HCT116 (cell line): ENCODE measurements around the gene TUBA4A. TPM values are rescaled to one million over a fixed set of nuclear protein-coding genes. Genes with fewer than 3 reads are reported as not detected.

ENCODE experiments used
- ATAC-seq: fragments of 200-7000 bp; cut with Tn5 transposase; 2 replicates; pipeline ENCODE4 v1.9.1; 2020; ENCODE audit warnings: mild to moderate bottlenecking, moderate library complexity
- BruUV-seq: library from RNA; stranded (reverse); fragments of 400-500 nt; replicated peaks from 2 replicates; lab custom pipeline; 2021; lab: Mats Ljungman, UMichigan
- CTCF ChIA-PET: fragments of 300-600 bp; sonication (Branson Sonifier 250); formaldehyde crosslinking; loops from one replicate; lab custom pipeline; 2021; ENCODE audit warnings: antibody characterized with exemption; lab: Charles Lee
- POLR2A ChIA-PET: fragments of 300-600, 350-600 bp; sonication (Branson Sonifier 250); formaldehyde crosslinking; loops from one replicate; lab custom pipeline; 2021; ENCODE audit warnings: antibody characterized with exemption; lab: Charles Lee
- RAD21 ChIA-PET, 2 experiments: fragments of 300-600 bp; sonication (Branson Sonifier 250); formaldehyde crosslinking; loops; one replicate each; lab custom pipeline; 2023; ENCODE audit warnings: low total read pairs in 2 of 2; ENCODE audit not compliant: uncharacterized antibody in 2 of 2, unreplicated experiment in 2 of 2, low non-redundant PET in 1 of 2; lab: Charles Lee
- DNase-seq: peaks from one replicate; pipeline ENCODE4 v3.0.0-alpha.2; 2010; ENCODE audit warnings: low read depth, low spot score
- H2AFZ ChIP-seq: fragments of 200-600 bp; shearing (Covaris generic), sonication (generic); 2 replicates; pipeline ENCODE4 v1.6.1; 2017; ENCODE audit warnings: low read depth, mixed run types, mixed read lengths, antibody characterized with exemption, low read length; ENCODE audit not compliant: poor library complexity, severe bottlenecking
- H3K27ac ChIP-seq: 2 replicates; pipeline ENCODE4 v1.5.1; 2012; ENCODE audit warnings: low read depth, low read length
- H3K27me3 ChIP-seq: fragments of 200-600 bp; sonication (generic); 2 replicates; pipeline ENCODE4 v1.6.1; 2016; ENCODE audit warnings: mixed run types, low read length, mixed read lengths; ENCODE audit not compliant: insufficient read depth
- H3K36me3 ChIP-seq, 2 experiments: fragments of 200-500 bp in 1 of 2; fragments of 200-600 bp in 1 of 2; sonication (Bioruptor generic) in 1 of 2; sonication (generic) in 1 of 2; 2 replicates each; pipeline versions ENCODE4 v1.5.1 to v1.6.1; 2014 to 2016; ENCODE audit warnings: low read length in 2 of 2, inconsistent platforms in 1 of 2, mixed read lengths in 1 of 2, mixed run types in 1 of 2; ENCODE audit not compliant: insufficient read depth in 2 of 2, control insufficient read depth in 1 of 2
- H3K4me1 ChIP-seq, 2 experiments: fragments of 200-600 bp in 1 of 2; sonication (generic) in 1 of 2; 2 replicates each; pipeline versions ENCODE4 v1.5.1 to v1.6.1; 2012 to 2017; ENCODE audit warnings: low read length in 2 of 2, inconsistent platforms in 1 of 2, mild to moderate bottlenecking in 1 of 2, mixed read lengths in 1 of 2, mixed run types in 1 of 2, moderate library complexity in 1 of 2; ENCODE audit not compliant: insufficient read depth in 2 of 2, control insufficient read depth in 1 of 2
- H3K4me2 ChIP-seq: fragments of 200-600 bp; sonication (generic); 2 replicates; pipeline ENCODE4 v1.6.1; 2017; ENCODE audit warnings: mixed run types, low read length, mixed read lengths
- H3K4me3 ChIP-seq, 2 experiments: fragments of 200-600 bp in 1 of 2; sonication (generic) in 1 of 2; replicated peaks in 1 of 2; 2 replicates each; pipeline ENCODE4 v1.5.1; 2011 to 2016; ENCODE audit warnings: low read length in 2 of 2, control low read depth in 1 of 2, low read depth in 1 of 2, mild to moderate bottlenecking in 1 of 2, mixed read lengths in 1 of 2, mixed run types in 1 of 2
- H3K79me2 ChIP-seq: fragments of 200-600 bp; sonication (generic); 2 replicates; pipeline ENCODE4 v1.6.1; 2017; ENCODE audit warnings: mild to moderate bottlenecking, mixed run types, low read length, moderate library complexity, mixed read lengths; ENCODE audit not compliant: insufficient read depth
- H3K9ac ChIP-seq: fragments of 200-600 bp; sonication (generic); 2 replicates; pipeline ENCODE4 v1.6.1; 2016; ENCODE audit warnings: low read length, mixed read lengths
- H3K9me2 ChIP-seq: fragments of 200-600 bp; sonication (generic), shearing (Covaris generic); 2 replicates; pipeline ENCODE4 v1.6.1; 2017; ENCODE audit warnings: mixed run types, mild to moderate bottlenecking, moderate library complexity; ENCODE audit not compliant: insufficient read depth
- H3K9me3 ChIP-seq, 2 experiments: fragments of 200-500 bp in 1 of 2; fragments of 200-600 bp in 1 of 2; sonication (Bioruptor generic) in 1 of 2; sonication (generic) in 1 of 2; 2 replicates each; pipeline ENCODE4 v1.6.1; 2014 to 2017; ENCODE audit warnings: low read length in 2 of 2, mixed read lengths in 2 of 2, inconsistent platforms in 1 of 2, low read depth in 1 of 2, mild to moderate bottlenecking in 1 of 2, mixed run types in 1 of 2, moderate library complexity in 1 of 2; ENCODE audit not compliant: control insufficient read depth in 1 of 2, insufficient read depth in 1 of 2
- H4K20me1 ChIP-seq: fragments of 200-600 bp; sonication (generic), shearing (Covaris generic); 2 replicates; pipeline ENCODE4 v1.6.1; 2017; ENCODE audit warnings: mixed run types, mild to moderate bottlenecking, moderate library complexity; ENCODE audit not compliant: insufficient read depth
- CTCF ChIP-seq, 3 experiments: fragments of 200-600 bp in 1 of 3; sonication (generic) in 1 of 3; IDR thresholded peaks in 2 of 3; conservative IDR thresholded peaks in 1 of 3; 2 replicates each; pipeline ENCODE4 v1.5.1; 2012 to 2017; ENCODE audit warnings: low read depth in 2 of 3, low read length in 2 of 3, antibody characterized with exemption in 1 of 3, borderline replicate concordance in 1 of 3, control low read depth in 1 of 3, mild to moderate bottlenecking in 1 of 3, mixed read lengths in 1 of 3, mixed run types in 1 of 3, moderate library complexity in 1 of 3; ENCODE audit not compliant: insufficient read depth in 1 of 3
- EGR1 ChIP-seq: IDR thresholded peaks from 2 replicates; pipeline ENCODE4 v1.6.1; 2012; ENCODE audit warnings: low read depth
- ELF1 ChIP-seq: IDR thresholded peaks from 2 replicates; pipeline ENCODE4 v1.6.1; 2012; ENCODE audit warnings: low read depth, borderline replicate concordance
- EZH2 ChIP-seq: fragments of 200-600 bp; sonication (generic); IDR thresholded peaks from 2 replicates; pipeline ENCODE4 v1.6.1; 2017; ENCODE audit warnings: antibody characterized with exemption, mixed run types
- EZH2phosphoT487 ChIP-seq: fragments of 200-600 bp; IDR thresholded peaks from 2 replicates; pipeline ENCODE4 v1.6.1; 2018; ENCODE audit warnings: antibody characterized with exemption, borderline replicate concordance
- FOSL1 ChIP-seq: IDR thresholded peaks from 2 replicates; pipeline ENCODE4 v1.6.1; 2012; ENCODE audit warnings: low read depth
- POLR2A ChIP-seq: IDR thresholded peaks from 2 replicates; pipeline ENCODE4 v1.7.0; 2011; ENCODE audit warnings: borderline replicate concordance; ENCODE audit not compliant: insufficient read depth, insufficient read length; ENCODE audit errors: extremely low read depth
- POLR2AphosphoS5 ChIP-seq: IDR thresholded peaks from 2 replicates; pipeline ENCODE4 v1.6.1; 2011; ENCODE audit warnings: mild to moderate bottlenecking, low read depth, low read length, moderate library complexity
- RAD21 ChIP-seq: IDR thresholded peaks from 2 replicates; pipeline ENCODE4 v1.6.1; 2012; ENCODE audit warnings: low read depth, mild to moderate bottlenecking
- SIN3A ChIP-seq: IDR thresholded peaks from 2 replicates; pipeline ENCODE4 v1.6.1; 2012; ENCODE audit warnings: low read depth
- SP1 ChIP-seq: IDR thresholded peaks from 2 replicates; pipeline ENCODE4 v1.6.1; 2012; ENCODE audit warnings: low read depth
- SRF ChIP-seq: IDR thresholded peaks from 2 replicates; pipeline ENCODE4 v1.6.1; 2012; ENCODE audit warnings: low read depth
- ZBTB33 ChIP-seq: IDR thresholded peaks from 2 replicates; pipeline ENCODE4 v1.6.1; 2011; ENCODE audit warnings: mild to moderate bottlenecking, low read length, moderate library complexity; ENCODE audit not compliant: insufficient replicate concordance; ENCODE audit errors: extremely low read depth
- ZFX ChIP-seq: fragments of 450-650 bp; IDR thresholded peaks from 2 replicates; pipeline ENCODE4 v1.6.1; 2017
- ZNF274 ChIP-seq: fragments of 200-500 bp; sonication (Bioruptor generic); IDR thresholded peaks from 2 replicates; pipeline ENCODE4 v1.6.1; 2014; ENCODE audit warnings: mild to moderate bottlenecking, low read depth, low read length, inconsistent platforms
- intact Hi-C: fragments of 100-400 bp; cut with micrococcal nuclease; formaldehyde crosslinking; loops from 2 replicates; pipeline ENCODE4 v1.10.0; 2022
- total RNA-seq: library from RNA; stranded (reverse); gene quantifications from one replicate; pipeline ENCODE4 v1.2.1, GENCODE V29; 2021; ENCODE audit not compliant: unreplicated experiment

TUBA4A gene
- total RNA-seq, 1 experiment from 2014 or later, result 32.7 TPM

GRCh38 chr2:219246559-219246958 is 7.2 kb downstream of the TUBA4A start:
- H3K79me2 ChIP-seq, result peaks cover 17% of the 10 kb centered on the region; the same call in 1 of the 2 replicates
- H3K4me3 ChIP-seq, result peak overlapping the region; percentile 80 to 96
- no peak overlapping the region for H2AFZ ChIP-seq
- H3K4me1 ChIP-seq, result peaks cover 29 to 44% of the 10 kb centered on the region in 2 experiments
- ChIA-PET POLR2A (interaction anchor here (2.5 kb wide), 1 partner anchor 18 kb away, joined by 7 read pairs; the partner anchor contains the start of genes ANKZF1 and ATG9A), CTCF (interaction anchor here (1.0 to 2.6 kb wide), 3 partner anchors 33 to 349 kb away, joined by 3 to 19 read pairs (median 3); partner anchors contain the start of gene DNAJB2), RAD21 (no interaction called here)
- intact Hi-C loops, result no loop called here
- H3K9me3 ChIP-seq, result no peaks in the 10 kb centered on the region
- H3K27ac ChIP-seq, result no peak overlapping the region
- H3K9ac ChIP-seq, result peak overlapping the region; percentile 82; the same call in 1 of the 2 replicates
- no peaks in the 10 kb centered on the region for H3K9me2 ChIP-seq
- no peak for ATAC-seq
- no peak for TF ChIP-seq ZBTB33
- TF ChIP-seq RAD21, result no peak
- no peak for TF ChIP-seq POLR2A
- TF ChIP-seq ELF1, result no peak
- no peak for TF ChIP-seq EGR1
- TF ChIP-seq ZNF274, result no peak
- no peak for TF ChIP-seq ZFX
- no peak for TF ChIP-seq SIN3A
- no peak for TF ChIP-seq EZH2phosphoT487
- TF ChIP-seq EZH2, result no peak
- TF ChIP-seq CTCF (IDR thresholded peaks at IDR 0.05 in 2 of 3, conservative IDR thresholded peaks at IDR 0.05 in 1 of 3; ENCODE audit: borderline replicate concordance in 1 of 3, insufficient read depth in 1 of 3, low read depth in 2 of 3, low read length in 2 of 3), result no peak
- no peak for TF ChIP-seq FOSL1
- no peak for TF ChIP-seq SP1
- no peak for TF ChIP-seq SRF
- no peak for TF ChIP-seq POLR2AphosphoS5
- H4K20me1 ChIP-seq, result no peaks in the 10 kb centered on the region
- BruUV-seq, result no TSS peak
- H3K27me3 ChIP-seq, result no peaks in the 10 kb centered on the region
- DNase-seq, result no peak
- peaks cover 3 to 5% of the 10 kb centered on the region in 2 experiments; a peak in 2 of 4 replicates for H3K36me3 ChIP-seq
- H3K4me2 ChIP-seq, result peak overlapping the region; percentile 87
